Activated CD4-positive, alpha-beta T cell treated with anti-CD3 and anti-CD28 coated beads, Interleukin-2, Interleukin-4, amounts not matched to agents 100 ng/mL and 50 ng/mL, durations not matched to agents 16 hours and 8 hours (primary cell): ENCODE results near the gene PKP2.
"Not testable (repeated sequence)": the region's sequence is repeated elsewhere in the genome, so short reads cannot be mapped to it uniquely, and the experiment has no call there.

ENCODE experiments used
- DNase-seq: peaks from one replicate; pipeline ENCODE4 v3.0.0-alpha.2; 2020; ENCODE audit warnings: low spot score

PKP2 gene

GRCh38 chr12:32895688-32896431, 717 bp downstream of the PKP2 start:
- DNase-seq = no peak

GRCh38 chr12:32894566-32894965, 2.0 kb downstream of the PKP2 start:
- no peak for DNase-seq

- no peak for DNase-seq
These were observed 3.1 kb downstream of the PKP2 start for GRCh38 chr12:32893458-32893857.

GRCh38 chr12:32893043-32893442, 3.5 kb downstream of the PKP2 start:
- no peak for DNase-seq

DNA sequence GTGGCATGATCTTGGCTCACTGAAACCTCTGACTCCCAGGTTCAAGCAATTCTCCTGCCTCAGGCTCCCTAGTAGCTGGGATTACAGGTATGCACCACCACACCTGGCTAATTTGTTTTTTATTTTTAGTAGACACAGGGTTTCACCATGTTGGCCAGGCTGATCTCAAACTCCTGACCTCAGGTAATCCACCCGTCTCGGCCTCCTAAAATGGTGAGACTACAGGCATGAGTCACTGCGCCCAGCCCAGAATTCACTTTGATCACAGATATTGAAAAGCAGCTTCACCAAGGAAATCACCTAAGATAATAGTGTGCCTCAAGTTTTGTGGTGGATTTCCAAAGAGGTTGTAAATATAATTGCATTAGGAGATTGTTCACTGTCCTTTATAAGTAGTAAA, 4.2 kb downstream of the PKP2 start:
- DNase-seq = not testable (repeated sequence)

DNA sequence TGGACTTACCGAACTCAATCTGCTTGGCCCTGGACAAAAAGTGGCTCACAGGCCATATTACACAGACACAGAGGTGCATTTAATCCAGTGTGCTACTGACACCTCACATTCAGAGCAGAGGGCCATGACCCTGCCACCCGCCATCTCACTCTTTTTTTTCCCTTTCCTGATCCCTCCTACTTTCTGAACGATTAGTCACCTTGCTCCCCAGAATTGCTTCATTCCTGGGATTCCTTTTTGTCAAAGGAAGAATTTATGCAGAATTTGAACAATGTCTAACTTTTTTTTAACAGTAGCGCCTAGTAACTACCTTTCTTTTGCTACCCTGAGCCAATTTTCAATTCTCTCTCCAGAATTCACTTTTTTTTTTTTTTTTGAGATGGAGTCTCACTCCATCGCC, 4.6 kb downstream of the PKP2 start:
- DNase-seq = no peak

- DNase-seq = no peak
These were observed 5.1 kb downstream of the PKP2 start for GRCh38 chr12:32891526-32891925.

DNA sequence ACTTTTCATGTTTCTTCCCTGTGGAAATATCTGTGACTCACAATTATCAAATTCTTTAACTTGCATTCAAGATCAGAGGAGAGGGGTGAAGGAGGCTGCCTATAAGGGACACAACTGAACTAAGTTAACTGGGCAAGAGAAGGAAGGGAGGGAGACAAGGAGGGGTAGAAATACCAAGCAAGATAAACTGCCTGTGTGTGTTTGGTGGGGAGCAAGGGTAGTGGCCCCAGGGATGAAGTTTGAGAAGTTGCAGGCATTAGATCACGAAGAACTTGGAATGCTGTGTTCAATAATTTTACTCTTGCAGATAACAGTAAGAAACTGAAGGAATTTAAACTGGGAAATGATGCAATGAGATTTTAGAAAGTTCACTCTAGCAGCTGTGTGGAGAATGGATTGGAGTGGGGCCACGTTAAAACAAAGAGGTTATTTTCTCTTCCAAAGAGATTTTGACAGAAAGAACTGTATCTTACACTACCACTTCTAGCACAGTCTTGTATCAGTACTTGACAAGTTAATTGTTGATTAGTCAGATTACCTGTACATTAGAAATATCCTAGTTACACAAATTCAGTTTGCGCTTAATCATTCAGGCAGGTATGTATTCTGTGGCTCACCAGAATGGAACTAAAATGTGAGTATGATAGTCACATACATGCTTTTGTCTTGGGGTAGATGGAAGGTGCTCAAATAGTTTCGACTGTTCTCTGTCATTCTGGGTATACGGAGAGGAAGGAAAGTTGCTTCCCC, 7.4 kb downstream of the PKP2 start:
- no peak for DNase-seq

DNA sequence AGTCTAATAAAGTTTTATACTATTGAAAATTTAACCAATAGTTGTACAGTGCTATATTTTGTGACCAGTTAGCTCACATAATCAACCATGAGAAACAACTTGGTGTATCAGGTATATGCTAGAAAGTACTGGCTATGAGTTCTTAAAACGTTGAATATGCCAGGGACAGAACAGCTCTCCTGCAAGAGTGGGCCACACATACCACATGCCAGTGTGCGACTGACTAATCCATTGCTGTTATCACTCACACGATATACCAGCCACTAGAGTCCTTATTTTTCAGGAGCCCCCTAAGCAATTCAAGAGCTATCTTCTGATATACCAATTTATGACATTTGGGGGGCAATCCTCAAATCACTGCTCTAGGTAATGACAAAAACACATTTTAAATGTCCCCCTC, 9.5 kb downstream of the PKP2 start:
- DNase-seq = no peak

- no peak for DNase-seq
These were observed 10.7 kb downstream of the PKP2 start for GRCh38 chr12:32885831-32886230.

DNA sequence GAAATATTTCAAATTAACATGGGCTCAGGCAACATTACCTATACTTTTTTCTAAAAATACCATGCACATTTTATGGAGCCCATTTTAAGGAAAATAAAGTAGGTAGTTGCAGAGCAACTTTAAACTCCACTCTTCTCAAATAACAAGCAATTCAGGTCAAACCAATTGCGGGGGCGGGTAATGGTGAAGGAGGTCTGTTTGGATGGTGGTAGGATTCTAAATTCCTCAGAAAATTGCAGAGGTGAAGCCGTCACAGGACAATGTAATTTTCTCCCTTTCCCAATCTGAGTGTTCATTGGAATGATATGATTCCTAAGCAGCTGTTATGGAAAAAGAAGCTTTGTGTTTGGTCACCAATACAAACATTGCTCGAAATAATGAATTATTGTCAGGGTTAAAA, 11.6 kb downstream of the PKP2 start:
- DNase-seq = no peak

DNA sequence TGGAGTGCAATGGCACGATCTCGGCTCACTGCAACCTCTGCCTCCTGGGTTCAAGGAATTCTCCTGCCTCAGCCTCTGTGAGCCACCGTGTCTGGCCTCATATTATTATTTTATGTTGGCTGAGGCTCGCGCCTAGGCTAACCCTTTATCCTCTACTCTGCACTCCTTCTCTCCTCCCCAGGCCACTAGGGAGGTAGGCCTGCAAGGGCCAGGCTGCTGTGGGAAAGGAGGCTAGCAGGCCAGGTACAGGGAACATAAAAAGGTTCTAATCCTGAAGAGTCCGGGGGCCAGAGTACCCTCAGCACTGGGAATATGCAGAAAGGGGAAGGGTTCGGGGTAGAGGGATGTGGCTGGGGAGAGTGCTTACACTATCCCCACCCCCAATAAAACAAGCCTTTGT, 14.9 kb downstream of the PKP2 start:
- no peak for DNase-seq

DNA sequence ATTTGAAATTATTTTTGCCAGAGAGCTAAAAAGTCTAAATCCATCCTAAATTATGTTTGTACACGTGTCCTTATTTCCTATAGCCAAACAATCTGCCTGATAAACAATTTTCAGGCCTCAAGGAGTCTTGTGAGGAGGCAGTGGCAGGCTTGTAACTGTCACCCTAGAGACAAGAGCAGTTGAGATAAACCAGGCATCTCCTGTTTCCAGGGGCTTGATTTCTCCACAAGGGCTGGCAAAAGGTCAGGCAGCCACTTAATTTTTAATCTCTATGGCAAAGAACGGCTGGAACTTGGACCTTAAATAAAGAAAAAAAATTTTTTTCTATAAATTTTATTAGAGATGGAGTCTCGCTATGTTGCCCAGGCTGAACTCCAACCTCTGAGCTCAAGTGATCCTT, 15.5 kb downstream of the PKP2 start:
- DNase-seq = no peak

GRCh38 chr12:32879066-32879465, 17.5 kb downstream of the PKP2 start:
- not testable (repeated sequence) for DNase-seq

GRCh38 chr12:32877601-32878459, 18.7 kb downstream of the PKP2 start:
- no peak for DNase-seq

DNA sequence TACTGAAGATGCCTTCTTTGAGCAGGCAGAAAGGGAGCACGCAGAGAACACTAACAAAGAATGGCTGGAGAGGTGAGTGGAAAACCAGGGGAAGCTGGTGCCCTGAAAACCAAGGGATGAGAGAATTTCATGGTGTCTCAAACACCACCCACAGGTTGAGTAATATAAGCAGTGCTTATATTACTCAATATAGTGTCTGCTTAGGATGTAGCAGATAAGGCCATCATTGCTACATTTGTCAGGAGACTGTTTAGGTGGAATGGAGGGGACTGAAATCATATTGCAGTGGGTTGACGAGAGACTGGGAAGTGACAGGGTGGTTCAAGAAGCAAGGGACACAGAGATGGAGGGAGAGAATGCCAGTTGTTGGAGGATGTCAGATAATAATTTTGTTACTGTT, 20.6 kb downstream of the PKP2 start:
- DNase-seq = no peak

DNA sequence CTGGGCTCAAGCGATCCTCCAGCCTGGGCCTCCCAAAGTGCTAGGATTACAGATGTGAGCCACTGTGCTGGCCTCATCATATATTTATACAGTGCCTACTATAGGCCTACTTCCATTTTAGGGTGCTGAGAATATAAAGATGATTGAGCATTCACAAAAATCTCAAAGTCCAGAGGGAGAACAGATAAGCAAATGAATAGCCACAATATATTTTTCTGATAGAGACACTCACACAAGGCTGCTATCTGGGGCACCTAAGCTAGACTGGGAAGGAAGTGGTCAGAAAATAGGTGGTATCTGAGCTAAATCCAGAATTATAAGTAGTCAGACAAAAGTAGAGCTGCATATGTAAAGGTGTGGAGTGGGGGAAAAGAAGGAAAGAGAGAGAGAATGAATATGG, 21.6 kb downstream of the PKP2 start:
- no peak for DNase-seq

DNA sequence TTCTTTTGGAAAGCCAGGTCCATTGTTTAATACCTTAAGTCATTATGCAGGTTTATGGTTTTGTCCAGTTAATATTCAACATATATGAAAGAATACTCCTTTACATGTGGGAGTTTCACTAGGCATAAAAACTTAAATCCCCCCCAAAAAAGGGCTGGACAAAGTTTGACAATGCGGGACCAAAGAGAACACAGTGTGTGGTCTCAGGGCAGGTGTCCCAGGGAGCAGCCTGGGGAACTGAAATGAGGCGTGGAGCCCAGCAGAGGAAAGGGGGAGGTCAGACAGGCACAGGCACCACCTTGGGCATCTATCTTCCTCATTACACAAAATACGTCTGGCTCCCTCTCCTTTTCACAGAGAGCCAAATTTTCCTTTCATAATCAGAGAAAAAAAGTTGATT, 22.5 kb downstream of the PKP2 start:
- no peak for DNase-seq

DNA sequence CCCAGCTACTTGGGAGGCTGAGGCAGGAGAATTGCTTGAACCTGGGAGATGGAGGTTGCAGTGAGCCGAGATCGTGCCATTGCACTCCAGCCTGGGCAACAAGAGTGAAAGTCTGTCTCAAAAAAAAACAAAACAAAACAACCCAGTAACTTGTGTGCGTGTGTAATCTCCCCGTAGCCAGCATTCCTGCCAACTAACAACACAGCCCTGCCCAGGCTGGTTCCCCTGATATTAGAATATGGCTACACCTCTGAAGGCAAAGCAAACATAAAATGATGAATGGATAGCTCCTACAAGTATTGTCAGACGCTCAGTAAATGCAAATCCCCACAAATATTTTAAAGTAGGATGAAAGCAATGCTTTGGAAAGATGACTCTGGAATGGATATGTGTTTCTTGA, 24.2 kb downstream of the PKP2 start:
- not testable (repeated sequence) for DNase-seq

- DNase-seq = no peak
These were observed 25.9 kb downstream of the PKP2 start for GRCh38 chr12:32870716-32871115.

- DNase-seq = no peak
These were observed 27.7 kb downstream of the PKP2 start for GRCh38 chr12:32868885-32869284.

GRCh38 chr12:32864731-32865130, 31.8 kb downstream of the PKP2 start:
- DNase-seq = no peak

DNA sequence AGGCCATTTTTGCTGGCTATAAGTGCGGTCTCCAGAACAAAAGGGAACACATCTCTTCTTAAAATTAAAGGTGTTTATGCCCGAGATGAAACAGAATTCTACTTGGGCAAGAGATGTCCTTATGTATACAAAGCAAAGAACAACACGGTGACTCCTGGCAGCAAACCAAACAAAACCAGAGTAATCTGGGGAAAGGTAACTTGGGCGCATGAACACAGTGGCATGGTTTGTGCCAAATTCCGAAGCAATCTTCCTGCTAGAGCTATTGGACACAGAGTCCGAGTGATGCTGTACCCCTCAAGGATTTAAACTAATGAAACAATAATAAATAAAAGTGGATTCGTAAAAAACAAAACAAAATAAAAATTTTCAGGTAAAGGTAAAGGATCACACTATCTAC, 33.4 kb downstream of the PKP2 start:
- DNase-seq = no peak
